GM21515 (cell line): ENCODE measurements around the gene CSNK2A3.

ENCODE experiments used
- ATAC-seq: cut with Tn5 transposase; IDR thresholded peaks from one replicate; pipeline ENCODE4 v1.9.1; 2021; ENCODE audit not compliant: unreplicated experiment

The CSNK2A3 gene

DNA sequence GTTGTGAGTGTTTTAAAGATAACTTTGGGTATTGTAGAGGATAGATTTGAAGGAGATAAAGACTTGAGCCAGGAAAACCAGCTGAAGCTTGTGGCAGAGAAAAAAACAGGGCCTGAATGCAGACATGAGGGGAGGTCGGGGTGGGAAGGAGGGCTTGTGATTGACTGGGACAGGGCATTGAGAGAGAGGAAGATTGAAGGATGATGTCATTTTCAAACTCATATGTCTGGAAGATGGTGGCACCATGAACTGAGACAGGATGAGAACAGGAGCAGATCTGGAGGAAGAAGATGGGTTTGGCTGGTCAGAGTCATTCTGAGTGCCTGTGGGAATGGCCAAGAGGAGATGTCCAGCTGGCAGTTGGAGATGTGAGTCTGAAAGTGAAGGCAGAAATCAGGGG, 14.7 kb downstream of the CSNK2A3 start:
- ATAC-seq = no peak

DNA sequence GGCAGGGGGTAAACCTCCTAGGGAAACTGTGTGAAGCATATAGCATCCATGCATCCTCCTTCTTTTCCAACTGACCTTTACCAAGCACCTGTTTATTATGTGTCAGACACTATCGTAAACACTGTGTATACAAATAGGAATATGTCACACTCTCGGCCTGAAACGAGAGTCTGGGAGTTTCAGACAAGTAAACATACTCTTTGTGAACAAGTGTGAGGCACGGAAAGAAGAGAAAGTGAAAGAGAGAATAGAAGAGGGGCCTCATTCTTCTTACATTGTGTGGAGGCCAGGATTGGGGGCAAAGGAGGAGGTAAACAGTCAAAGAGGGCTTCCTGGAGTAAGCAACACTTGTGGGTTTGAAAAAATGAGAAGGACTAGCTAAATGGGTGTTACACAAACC, 16.4 kb downstream of the CSNK2A3 start:
- ATAC-seq = no peak

DNA sequence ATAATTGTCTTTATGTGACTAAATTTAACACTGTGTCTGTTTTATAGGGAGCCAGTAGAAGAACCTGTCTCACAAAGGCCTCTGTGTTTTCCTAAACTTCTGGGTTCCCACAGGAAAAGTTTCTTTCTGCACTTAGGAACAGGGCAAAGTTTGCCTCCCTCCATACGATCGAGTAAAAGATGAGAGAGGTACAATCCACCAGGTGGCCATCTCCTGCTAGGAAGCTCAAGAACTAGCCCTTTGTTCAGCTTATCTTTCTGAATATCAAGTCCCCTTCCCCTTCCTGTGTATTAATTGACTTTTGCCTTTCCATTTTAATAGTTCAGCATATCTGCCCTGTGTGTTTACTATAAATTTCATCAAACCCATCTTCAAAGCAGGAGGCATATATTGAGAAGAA, 18.0 kb downstream of the CSNK2A3 start:
- no peak for ATAC-seq

DNA sequence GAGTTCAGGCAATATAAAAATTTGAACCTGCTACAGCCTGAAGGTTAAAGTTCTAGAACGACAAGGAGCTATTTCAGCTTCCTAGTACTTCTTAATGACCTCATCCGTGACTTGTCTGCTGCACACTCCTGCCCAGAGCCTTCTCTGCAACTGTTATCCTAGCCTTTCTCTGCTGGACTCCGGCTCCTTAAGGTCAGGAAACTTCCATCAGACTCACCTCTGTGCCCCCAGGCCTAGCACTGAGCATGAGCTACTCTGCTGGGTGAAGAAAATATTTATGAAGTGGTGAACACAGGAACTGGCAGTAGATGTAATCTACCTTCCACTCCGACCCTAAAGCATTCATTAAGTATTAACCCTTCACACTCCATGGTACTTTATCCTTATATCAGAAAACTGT, 18.4 kb downstream of the CSNK2A3 start:
- ATAC-seq = no peak

DNA sequence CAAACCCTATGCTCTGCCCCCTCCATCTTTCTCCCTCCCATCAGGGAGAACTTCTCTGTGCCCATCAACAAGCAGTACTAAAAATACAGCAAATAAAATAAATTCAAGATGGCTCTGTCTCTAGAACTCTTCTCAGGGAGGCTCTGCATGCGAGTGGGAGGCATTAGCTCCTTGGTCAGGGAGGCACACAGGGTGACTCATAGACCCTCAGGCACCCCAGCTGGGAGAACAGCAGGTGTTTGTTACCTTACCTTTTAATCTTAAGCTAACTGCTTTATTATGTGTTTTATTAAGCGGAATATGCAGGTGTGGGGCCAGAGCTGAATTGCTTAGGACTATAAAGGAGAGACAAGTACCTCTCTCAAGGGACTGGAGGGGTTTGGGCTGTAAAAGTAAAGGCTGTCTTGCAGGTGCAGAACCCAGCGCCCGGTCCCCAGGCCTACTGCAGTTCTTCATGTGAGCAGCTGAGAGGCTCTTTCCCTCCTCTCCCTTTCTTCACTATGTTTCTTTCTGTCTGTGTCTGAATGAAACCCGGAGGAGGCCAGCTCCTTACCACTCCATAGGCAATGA, 20.8 kb downstream of the CSNK2A3 start:
- ATAC-seq = no peak

DNA sequence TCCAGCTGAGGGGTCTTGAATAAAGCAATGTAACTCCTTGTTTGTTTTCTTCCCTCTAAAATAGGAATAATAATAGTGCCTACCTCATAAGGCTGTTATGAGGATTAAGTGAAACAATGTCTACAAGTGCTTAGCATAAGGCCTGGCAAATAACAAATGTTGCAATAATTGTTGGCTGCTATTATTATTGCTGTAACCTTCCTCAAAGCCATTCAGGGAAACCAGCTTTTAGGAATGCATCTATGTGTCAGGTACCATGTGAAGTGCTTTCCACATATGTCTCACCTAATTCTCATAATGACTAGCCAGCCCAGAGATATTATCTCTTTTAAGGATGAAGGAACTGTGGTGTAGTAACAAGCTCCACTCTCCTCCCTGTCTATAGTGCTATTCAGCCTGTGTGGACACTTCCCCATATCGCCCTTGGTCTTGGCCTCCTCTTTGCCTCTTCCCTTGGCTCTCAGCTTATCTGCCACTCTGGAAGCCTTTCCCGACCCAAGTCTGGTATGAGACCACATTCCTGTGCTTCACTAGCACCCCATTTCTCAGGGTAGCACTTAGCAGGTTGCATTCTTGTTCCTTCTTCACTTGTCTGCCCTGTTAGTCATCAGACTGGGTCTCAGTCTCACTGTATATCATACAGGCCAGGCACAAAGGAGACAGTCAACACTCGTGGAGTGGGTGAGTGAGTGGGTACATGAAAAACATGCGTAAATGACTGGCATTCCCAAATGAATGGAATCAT, 23.8 kb downstream of the CSNK2A3 start:
- no peak for ATAC-seq

DNA sequence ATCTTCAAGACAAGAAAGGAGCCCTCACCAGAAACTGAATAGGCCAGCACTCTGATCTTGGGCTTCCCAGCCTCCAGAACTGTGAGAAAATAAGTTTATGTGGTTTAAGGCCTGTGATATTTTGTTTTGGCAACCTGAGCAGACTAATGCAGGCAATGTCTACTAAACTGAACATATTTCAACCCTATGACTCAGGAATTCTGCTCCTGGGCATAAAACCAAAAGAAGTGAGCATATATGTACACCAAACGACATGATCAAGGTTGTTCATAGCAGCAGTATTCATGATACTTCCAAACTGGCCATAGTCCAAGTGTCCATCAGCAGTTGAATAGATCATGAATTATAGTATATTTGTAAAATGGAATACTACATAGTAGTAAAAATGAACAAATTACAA, 29.0 kb downstream of the CSNK2A3 start:
- no peak for ATAC-seq

DNA sequence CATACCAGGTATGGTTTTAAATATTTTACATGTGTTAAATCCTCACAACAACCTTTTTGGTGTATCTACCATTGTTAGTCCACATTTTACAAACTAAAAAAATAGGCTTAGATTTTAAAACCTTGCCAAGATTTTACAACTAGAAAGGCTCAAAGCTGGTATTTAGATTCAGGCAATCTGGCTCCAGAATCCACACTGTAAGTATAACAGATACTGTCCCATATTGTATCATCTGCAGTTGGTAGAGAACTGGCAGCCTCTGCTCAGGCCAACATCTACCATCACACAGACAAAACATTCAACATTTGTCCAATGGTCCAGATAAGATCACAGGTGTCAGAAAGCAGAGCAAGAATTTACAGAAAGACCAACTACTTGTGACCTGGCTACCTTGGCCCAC, 30.9 kb downstream of the CSNK2A3 start:
- ATAC-seq = no peak

DNA sequence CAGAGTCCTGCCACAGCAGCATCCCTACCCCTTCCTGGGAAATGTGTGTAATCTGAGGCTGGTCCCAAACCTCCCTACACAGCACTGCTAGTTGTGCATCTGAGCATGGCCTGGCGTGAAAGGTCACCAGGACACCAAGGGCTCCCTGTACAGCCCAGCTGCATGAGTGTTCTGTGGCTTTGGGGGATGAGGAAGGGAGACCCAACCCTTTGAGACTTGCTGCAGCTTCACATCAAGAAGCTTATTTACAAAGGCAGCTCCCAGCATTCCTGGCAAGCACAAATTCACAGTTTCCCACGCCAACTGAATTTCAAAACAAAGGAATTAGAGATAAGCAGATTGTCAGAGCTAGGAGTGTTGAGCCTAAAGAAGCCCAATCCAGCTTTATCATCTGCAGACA, 32.2 kb downstream of the CSNK2A3 start:
- no peak for ATAC-seq

DNA sequence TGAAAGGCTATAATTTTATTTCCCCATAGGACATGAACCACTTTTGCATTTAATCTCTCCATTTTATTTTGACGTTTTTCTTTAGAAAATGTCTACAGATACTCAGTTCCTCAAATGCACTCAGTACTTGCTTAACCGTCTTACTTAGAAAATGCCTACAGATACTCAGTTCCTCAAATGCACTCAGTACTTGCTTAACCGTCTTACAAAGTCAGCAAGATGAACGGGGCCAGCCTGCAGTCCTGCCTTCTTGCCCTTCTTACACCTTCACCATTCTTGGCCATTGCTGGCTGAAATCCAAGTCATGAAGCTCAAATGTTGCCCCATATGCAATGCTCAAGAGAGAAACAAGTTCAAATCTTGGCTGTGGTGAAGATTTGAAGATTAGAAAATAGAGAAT, 34.1 kb downstream of the CSNK2A3 start:
- peak; percentile 69 for ATAC-seq

DNA sequence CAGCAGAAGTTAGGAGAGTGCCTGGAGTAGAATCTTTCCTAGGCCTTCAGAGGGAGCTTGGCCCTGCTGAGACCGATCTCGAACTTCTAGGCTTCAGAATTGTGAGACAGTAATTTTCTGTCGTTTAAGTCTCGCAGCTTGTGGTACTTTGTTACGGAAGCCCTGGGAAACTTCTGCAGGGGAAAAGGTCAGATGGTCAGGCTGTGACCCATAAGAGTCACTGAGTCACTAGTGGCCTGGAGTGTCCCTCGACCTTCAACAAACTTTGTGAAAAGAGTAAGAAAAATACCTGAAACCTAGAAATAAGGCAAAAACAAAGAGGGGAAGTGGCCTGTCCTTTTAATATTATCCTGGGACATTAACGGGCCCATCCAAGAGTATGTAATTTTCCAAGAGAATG, 34.6 kb downstream of the CSNK2A3 start:
- ATAC-seq = no peak

DNA sequence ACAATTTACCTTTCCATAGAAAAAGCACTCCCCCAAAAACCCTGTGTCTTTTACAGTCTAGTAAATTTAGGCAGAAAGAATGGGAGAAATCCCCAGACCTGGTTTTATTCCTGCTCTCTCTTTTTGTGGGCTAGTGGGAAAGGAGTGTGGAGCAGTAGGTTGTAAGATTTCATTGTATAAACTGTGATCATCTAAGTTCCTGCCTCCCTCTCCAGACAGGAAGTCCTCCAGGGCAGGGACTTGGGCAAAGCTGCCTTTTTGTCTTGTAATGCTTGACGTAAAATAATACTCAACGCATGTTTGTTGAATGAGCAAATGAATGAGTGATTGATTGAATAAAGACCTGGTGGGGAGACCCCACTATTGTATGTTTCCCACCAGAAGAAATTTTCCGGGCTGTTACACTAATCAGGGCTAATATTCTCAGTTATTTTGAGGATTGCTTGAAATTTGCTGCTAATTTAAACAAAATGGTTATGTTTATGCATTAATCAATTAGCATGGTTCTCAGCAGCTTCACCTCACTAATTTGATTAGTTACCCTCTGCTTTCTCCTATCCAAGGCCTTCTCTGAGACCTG, 36.3 kb downstream of the CSNK2A3 start:
- ATAC-seq = no peak

DNA sequence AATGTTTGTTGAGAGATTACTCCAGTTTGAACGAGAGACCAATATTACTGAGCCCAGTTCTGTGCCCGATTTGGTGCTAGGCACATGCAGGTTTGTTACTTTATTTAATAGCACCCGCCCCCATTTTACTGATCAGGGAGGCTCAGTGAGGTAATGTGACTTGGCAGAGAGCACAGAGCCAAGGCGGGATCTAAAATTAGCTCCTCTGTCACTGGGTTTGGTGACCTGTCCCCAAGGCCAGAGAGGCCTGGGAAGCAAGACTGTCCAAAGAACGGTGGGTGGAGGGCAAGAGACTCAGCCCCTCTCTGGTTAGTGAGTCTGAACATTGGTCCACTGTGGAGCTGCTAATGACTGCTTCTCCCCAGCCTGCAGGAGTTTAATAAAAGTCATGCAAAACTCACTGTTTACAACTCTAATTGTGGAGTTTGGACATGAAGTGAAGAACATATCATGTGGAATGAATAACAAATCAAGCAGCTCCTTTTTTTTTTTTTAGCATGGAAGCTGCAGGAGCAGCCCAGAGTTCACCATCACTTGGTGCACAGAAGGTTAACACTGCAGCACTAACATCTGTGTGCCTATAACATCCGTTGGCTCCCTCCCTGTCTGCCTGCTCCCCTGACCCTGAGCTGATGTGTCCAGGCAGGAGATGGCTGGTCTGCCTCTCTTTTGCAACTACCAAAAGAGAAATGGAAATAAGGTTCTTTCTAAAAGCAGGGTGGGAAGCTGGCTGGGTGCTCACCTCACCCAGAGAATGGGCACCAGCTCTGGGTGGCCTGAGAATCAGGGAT, 39.0 kb downstream of the CSNK2A3 start:
- no peak for ATAC-seq

DNA sequence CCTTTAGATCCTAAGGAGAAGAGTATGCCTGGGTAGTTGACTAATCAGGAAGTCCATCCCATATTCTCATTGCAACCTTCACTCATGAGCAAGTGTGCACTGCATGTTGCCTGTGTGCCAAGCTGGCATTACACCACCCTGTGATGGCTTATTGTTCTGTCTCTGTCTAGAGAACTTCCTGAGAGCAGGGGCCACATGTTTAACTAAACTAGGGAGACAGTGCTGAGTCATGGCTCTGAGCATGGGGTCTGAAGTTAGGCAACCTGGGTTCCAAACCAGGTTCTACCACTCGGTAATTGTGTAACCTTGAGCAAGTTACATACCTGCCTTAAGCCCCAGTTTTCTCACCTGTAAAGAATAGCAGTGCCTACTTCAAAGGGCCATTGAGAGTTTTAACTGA, 39.6 kb downstream of the CSNK2A3 start:
- ATAC-seq = no peak

DNA sequence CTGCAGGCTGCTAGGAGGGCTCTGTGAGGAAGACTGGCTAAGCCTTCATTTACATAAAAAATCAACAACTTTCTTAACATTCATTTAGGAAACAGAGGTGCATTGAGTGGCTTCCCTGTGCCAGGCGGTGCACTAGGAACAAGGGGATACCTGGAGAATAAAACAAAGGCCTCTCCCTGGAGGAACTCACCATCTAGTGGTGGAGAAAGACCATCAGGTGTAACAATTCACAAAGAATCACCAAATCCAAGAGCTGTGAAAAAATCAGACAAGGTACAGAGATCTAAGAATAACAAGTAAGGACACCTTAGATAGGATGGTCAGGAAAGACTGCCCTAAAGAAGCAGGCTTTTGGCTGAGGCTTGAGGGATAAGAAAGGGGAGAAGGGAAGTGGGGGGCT, 40.3 kb downstream of the CSNK2A3 start:
- ATAC-seq = no peak

DNA sequence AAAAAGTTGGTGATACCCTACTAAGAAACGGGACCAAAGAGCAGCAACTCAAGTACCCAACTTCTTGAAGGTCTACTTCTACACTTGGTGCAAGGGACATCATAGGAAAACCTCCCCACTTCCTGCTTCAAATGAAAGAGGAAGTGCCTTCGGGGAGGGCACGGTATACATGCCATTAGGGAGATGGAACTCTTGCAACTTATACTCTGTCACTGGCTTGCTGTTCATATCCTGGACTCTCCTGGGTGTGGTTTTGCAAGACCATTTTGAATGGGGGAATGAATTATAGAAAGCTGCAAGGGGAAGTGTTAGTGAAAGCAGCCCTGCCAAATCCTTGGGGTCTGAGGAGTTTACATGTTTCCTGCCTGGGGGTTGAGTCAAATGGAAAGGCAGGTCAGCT, 41.9 kb downstream of the CSNK2A3 start:
- ATAC-seq = no peak

DNA sequence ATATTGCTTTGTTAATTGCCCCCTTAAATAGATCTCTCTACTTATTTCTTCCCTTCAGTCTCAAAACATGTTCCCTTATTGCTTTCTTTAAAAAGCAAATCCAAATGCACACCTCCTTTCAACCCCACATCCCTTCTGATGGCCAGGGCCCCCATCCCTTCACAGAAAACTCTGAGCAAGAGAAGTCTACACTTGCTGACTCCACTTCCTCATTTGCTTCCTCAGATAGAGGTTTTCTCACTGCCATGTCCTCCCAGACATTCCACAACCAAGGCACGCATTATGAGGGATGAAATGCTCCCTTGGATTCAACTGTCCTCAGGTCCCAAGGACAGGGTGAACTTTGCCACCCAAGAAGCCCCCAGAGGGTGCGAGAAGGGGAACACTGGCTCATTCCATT, 43.1 kb downstream of the CSNK2A3 start:
- ATAC-seq = no peak

DNA sequence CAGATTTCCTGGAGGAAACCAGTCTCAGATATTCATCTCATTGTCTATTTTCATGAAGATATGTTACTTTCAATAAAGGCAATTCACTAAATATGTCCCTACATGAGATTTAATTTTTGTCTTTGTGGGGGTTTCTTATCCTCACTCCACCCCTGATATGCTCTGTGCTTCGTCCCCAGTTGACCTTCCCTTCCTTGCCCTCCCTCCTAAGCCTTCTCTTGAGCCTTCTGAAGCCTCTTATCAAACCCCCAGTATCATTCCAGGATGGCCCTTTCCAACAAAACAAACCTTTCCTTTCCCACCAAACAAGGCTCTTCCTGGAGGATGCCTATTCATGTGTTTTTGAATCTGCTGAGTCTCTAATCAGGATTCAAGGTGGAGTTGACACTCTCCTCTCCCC, 44.8 kb downstream of the CSNK2A3 start:
- no peak for ATAC-seq

DNA sequence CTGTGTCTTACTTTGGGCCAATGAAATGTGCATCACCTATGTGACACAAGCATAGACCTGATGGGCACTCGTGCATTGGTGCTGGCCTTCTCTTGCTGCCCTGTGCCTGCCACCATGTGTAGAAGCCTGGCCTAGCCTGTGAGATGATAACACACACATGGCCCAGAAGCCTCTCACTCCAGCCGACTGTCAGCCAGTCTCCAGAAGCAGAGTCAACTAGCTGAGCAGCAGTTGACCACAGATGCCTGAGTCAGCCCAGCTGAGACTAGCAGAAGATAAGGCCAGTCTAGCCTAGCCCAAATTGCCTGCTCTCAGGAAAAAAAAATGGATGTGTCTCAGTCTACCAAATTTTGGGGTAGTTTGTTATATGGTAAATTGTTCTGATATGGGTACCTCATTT, 46.2 kb downstream of the CSNK2A3 start:
- no peak for ATAC-seq

DNA sequence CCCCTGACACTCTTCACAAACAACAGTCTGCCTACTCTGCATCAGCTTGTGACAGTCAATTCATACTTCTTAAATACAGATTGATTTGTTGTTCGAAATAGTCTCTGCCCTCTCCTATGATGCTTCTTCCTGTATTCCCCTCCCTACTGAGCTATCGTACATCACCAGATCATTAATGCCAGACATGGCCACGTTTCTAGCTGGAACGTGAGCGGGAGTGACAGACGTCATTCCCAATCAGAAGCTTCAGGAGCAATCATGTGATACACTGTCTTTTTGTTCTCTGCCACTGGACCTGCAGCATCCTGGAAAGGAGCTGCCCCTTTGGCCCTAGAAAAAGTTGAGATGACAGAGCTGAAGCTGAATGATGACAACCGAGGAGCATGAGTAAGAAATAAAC, 48.5 kb downstream of the CSNK2A3 start:
- no peak for ATAC-seq

DNA sequence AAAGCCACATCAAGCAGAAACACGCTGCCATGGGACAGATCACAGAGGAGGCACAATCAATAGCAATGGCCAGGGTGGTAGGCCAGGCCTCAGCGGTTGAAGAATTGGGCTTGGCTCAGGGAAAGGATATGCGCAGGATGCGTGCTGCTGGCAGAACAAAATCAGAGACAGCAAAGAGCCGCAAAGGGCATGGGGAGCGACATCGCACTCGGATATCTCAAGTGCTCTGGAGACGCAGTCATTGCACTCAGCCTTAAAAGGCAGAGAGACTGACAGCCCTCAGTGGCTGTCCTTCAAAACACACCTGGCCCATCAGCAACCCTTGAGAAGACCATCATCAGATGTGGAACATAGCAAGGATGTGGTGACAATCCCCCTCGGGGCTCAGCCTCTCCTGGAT, 50.5 kb downstream of the CSNK2A3 start:
- ATAC-seq = no peak
